GM18499 (cell line): ENCODE data around the gene NDUFA11.
"Not testable (repeated sequence)": the region's sequence is repeated elsewhere in the genome, so short reads cannot be mapped to it uniquely, and the experiment has no call there.

ENCODE experiments used
- ATAC-seq: cut with Tn5 transposase; IDR thresholded peaks from one replicate; pipeline ENCODE4 v1.9.1; 2021; ENCODE audit warnings: moderate number of reproducible peaks; ENCODE audit not compliant: insufficient read depth, unreplicated experiment

The NDUFA11 gene

GRCh38 chr19:5892772-5893275, 10.8 kb downstream of the NDUFA11 start:
- no peak for ATAC-seq

DNA sequence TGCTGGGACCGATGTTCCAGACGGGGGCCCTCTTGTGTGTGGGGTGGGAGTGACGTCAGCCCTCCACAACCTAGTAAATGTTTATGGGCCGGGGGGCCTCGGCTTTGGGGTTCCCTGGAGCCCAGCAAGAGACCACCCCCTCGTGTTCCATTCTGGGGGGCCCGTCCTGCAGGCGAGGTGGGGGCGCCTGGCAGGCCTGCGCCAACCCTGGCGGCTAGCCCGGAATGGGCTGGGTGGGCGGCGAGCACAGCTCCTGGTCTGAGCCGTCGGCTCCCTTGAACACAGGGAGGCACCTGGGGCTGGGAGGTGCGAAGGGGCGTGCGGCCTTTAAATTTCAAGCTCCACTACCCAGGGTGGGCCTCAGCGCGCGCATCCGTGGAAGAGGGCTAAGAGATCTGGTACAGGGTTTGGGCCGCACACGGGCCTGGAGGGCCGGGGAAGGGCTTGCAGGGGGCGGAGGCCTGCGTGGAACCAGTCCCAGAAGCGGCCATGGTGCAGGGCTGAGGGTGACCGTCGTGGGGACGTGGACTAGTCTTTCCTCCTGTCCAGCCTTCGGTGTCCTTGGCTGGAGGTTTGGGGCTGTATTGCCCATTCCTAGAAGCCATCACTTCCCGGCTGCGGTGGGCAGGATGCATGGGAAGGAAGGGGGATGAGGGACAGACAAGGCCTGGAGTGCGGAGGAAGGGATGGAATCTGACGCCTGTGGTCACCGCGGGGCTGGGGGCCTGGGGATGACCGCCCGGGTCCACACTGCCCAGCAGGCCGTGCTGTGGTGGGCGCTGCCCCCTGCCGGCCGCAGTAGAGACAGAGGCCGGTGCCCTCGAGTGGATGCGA, 11.4 kb downstream of the NDUFA11 start:
- no peak for ATAC-seq

GRCh38 chr19:5891572-5891937, 12.0 kb downstream of the NDUFA11 start:
- no peak for ATAC-seq

GRCh38 chr19:5890099-5890498, 13.5 kb downstream of the NDUFA11 start:
- no peak for ATAC-seq

DNA sequence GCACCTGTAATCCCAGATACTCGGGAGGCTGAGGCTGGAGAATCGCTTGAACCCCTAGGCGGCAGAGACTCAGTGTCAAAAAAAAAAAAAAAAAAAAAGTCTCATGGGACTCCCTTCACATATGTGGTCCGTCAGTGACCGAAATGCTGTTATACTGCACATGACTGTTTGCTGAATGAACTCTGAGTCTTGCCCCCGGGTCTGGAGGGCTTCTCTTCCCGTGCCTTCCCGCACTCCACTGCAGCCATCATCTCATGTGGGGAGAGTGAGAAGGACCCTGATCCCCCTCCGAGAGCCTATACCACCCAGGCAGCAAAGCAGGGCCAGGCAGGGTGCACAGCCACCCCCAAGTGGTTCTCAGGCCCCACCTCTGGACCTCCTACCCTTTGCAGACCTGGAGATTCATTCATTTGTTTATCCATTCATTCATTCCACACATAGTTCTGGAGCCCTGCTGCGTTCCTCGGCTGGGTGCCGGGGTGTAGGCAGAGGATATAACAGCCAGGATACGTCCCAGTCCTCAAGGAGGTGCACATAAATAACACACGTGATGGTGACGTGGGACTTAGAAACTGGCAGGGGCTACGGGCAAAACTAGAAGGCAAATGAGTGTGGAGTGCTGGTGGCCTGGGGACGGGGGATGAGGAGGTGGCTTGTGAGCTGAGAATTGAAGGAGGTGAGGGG, 14.2 kb downstream of the NDUFA11 start:
- ATAC-seq: no peak

- not testable (repeated sequence) for ATAC-seq
Measured at GRCh38 chr19:5884065-5884811, 19.4 kb downstream of the NDUFA11 start.

DNA sequence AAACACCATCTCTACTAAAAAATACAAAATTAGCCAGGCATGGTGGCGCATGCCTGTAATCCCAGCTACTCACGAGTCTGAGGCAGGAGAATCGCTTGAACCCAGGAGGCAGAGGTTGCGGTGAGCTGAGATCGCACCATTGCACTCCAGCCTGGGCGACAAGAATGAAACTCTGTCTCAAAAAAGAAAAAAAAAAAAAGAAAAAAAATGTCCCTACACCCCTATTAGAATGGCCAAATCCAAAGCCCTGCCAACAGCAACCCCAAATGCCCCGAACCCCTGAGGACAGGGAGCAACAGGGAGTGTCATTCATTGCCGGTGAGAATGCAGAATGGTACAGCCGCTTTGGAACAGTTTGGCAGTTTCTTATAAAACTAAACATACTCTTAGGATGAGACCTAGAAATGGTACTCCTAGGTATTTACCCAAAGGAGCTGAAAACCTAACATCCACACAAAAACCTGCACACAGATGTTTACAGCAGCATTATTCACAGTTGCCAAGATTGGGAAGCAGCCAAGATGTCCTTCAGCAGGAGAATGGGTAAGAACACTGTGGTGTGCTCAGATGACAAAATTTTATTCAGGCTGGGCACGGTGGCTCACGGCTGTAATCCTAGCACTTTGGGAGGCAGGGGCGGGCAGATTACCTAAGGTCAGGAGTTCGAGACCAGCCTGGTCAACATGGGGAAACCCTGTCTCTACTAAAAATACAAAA, 20.3 kb downstream of the NDUFA11 start:
- ATAC-seq: not testable (repeated sequence)

DNA sequence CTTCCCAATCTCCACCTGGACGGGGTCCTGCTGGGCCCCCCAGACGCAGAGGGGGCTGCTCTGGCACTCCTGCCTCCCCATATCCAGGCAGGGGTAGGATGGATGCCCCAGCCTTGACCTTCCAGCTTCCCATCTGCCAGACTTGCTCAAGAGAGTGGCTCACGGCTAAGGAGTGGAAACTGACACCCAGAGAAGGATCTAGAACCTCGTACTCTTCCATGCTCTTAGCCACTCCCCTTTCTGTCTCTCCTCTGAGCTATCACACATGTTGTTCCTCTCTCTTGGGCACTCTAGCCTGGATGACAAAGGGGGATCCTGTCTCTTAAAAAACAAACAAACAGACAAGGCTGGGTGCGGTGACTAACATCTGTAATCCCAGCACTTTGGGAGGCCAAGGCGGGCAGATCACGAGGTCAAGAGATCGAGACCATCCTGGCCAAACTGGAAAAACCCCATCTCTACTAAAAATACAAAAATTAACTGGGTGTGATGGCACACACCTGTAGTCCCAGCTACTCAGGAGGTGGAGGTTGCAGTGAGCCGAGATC, 21.1 kb downstream of the NDUFA11 start:
- no peak for ATAC-seq

GRCh38 chr19:5881543-5882299, 21.9 kb downstream of the NDUFA11 start:
- ATAC-seq: no peak

DNA sequence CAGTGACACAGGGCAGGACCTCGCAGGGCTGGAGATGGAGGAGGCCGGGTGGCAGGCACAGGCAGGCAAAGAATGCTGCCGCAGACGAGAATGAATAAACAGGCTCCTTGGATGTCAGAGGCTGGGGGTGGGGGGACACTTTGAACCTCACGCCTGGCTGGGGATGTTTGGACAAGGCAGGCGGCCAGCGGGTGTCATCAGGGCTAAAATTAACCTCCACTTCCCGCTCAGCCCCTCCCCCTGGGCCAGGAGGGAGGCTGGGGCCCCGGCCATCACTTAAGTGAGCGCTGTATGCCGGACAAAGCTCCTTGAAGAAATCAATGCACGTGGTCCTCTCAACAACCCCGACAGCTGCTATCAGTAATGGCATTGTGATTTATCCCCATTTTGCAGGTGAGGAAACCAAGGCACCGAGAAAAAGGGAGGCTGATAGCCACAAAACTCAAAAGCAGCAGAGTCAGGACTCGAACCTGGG, 22.9 kb downstream of the NDUFA11 start:
- ATAC-seq: no peak

GRCh38 chr19:5880196-5880595, 23.4 kb downstream of the NDUFA11 start:
- no peak for ATAC-seq

DNA sequence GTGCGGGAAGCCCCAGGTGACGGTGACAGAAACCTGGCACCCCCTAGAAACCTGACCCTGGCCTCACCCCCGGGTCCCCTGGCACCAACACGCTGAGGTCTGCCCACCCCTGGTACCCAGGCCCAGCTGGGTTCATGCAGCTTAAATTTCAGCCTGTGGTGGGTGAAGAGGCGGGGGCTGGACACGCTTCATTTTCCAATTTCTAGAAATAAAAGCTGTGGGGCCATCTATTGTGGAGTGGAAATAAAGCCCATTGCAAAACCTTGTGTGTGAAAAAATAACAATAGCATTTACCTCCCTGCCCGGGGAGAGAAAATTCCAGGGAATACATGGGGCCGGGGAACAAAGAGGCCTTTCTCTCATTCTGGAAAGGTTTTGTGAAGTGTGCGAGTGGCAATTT, 25.7 kb downstream of the NDUFA11 start:
- ATAC-seq: no peak

DNA sequence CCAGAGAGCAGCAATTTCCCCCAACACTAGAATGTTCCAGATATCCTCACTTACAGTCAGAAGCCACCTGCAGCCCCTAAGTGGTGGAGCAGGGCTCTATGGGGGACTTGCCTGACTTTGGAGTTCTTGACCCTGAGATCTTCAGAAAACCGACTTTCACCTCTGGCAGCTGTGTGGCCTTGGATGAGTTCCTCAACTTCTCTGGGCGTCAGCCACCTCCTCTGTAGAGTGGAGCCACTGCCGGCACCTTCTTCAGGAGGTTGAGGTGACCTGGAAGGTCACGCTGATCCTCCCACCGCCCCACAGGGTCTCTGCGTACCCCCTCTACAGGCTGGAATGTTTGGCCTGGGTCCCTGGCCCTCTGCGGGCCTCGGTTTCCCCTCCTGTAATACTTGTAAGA, 26.2 kb downstream of the NDUFA11 start:
- ATAC-seq: no peak

DNA sequence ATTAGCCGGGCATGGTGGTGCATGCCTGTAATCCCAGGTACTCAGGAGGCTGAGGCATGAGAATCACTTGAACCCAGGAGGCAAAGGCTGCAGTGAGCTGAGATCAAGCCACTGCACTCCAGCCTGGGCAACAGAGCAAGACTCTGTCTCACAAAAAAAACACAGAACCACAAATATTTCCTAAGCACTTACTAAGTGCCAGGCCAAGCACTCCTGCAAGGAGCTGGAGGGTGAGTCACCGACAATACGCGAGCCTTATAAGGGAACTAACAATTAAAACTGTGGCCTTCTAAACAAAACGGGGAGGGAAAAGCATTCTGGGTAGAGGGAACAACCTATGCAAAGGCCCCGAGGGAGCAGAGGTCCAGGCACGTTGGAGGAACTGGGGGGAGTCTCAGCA, 29.1 kb downstream of the NDUFA11 start:
- ATAC-seq: not testable (repeated sequence)

- no peak for ATAC-seq
Measured at GRCh38 chr19:5873617-5874199, 29.9 kb downstream of the NDUFA11 start.

DNA sequence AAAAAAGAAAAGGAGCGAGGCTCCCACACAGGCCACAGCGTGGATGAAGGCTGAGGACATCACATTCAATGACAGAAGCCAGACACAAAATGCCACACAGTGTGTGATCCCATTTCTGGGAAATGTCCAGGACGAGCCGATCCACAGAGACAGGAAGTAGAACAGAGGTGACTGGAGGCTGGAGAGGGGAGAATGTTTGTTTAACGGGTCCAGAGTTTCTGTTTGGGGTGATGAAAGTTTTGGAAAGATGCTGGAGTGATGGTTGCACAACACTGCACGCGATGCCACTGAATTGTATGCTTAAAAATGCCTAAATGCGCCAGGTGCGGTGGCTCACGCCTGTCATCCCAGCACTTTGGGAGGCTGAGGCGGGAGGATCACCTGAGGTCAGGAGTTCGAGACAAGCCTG, 32.6 kb downstream of the NDUFA11 start:
- ATAC-seq: no peak

DNA sequence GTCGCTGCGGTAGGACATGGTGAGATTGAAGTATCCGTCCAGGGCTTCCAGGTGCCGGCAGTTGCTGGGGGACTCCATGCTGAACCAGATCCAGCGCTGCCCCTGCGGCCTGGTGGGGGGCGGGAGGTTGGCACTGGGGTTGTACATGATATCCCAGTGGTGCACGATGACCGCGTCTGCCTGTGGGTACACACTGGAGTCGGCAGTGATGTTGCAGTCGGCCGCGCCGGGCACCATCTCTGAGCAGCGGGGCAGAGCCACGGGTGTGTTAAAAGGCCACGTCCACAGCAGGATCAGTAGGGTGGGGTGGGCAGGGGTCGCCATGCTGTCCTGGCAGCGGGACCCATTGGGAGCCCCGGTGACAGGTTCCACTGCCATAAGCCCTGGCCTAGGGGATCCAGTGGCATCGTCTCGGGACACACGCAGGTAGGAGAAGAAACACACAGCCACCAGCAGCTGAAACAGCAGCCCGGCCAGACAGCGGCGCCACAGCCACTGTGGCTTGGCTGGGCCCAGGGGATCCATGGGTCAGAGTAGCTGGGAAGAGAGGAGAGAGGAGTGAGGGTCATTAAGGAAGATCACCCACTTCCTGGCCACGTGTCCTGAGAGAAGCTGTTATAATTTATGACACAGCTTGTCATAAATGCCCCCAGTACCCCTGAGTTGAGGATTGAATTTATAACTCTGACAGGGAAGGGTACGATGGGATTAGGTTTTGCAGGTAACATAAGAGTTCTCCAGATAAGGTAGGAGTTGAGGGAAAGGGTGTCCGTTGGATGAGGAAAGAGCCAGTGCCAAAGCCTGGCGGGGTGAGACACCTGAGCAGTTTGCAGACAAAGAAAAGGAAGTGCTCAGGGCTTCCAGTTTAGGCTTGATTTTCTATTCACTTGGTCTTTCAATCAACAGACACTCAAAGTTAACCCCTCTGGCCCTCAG, 36.1 kb downstream of the NDUFA11 start:
- ATAC-seq: no peak

GRCh38 chr19:5865772-5866171, 37.8 kb downstream of the NDUFA11 start:
- no peak for ATAC-seq
